ENCODE measurements around the gene GID8. TPM values are rescaled to one million over a fixed set of nuclear protein-coding genes. Genes with fewer than 3 reads are reported as not detected.

GID8 gene
- total RNA-seq (ENCODE audit: low replicate concordance), result 55.8 and 68.7 TPM in 2 replicates
- long read RNA-seq, full-length matches to known transcripts, result 256 of 324 reads
- long read RNA-seq, partial matches to known transcripts, result 24 of 324 reads
- long read RNA-seq, other reads (novel, unspliced or antisense), result 44 of 324 reads

DNA sequence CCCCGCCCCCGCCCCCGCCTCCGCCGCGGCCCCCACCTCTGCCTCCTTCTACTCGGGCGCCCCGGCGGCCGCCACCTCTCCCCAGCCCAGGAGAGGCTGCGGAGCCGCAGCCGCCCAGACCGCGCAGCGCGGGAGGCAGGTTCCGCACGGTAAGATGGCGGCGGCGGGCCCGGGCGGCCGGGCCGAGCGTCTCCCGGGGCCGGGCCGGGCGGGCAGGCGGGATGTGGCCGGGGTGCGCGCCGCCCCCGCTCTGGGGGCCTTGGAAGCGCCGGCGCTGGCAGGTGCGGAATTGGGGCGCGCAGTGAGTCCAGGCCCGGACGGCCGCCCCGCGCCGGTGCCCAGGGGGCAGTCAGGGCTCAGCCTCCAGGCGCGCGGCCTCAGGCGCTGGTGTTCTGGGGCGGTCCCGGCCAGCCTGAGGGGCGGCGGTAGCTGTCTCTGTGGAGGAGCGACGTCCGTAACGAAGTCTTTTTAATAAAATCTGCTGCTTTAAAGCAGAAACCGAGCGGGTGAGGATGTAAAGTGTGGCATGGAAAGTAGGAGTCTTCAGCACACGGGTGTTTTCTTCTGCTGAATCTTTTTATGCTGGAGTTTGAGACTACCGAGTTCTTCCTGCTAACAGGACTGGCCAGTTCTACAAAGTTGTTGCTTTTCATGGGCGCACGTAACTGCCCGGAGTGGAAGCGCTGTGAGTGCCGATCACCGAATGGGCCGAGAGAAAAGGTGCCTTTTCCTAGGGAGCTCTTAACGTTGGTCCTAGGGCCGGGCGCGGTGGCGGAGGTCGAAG, at the start of gene GID8:
GID8 (plus strand) TSS at position 43 of the 784 bp plus-strand sequence. CDS start 3,356 bp downstream, outside the sequence.
- no peak for DNase-seq (ENCODE audit: extremely low spot score, unreplicated experiment)
- H3K27ac Mint-ChIP-seq, result peak within 1 kb of the TSS; percentile 97
- peaks cover 19% of the 10 kb centered on the region for H3K4me1 Mint-ChIP-seq (ENCODE audit: unreplicated experiment)
- peaks cover 16% of the 10 kb centered on the region for H3K36me3 Mint-ChIP-seq
- H3K4me3 Mint-ChIP-seq, result peak within 1 kb of the TSS; percentile 97
- H3K9me3 Mint-ChIP-seq, result no peaks in the 10 kb centered on the region
- TF ChIP-seq, protein P1, sequence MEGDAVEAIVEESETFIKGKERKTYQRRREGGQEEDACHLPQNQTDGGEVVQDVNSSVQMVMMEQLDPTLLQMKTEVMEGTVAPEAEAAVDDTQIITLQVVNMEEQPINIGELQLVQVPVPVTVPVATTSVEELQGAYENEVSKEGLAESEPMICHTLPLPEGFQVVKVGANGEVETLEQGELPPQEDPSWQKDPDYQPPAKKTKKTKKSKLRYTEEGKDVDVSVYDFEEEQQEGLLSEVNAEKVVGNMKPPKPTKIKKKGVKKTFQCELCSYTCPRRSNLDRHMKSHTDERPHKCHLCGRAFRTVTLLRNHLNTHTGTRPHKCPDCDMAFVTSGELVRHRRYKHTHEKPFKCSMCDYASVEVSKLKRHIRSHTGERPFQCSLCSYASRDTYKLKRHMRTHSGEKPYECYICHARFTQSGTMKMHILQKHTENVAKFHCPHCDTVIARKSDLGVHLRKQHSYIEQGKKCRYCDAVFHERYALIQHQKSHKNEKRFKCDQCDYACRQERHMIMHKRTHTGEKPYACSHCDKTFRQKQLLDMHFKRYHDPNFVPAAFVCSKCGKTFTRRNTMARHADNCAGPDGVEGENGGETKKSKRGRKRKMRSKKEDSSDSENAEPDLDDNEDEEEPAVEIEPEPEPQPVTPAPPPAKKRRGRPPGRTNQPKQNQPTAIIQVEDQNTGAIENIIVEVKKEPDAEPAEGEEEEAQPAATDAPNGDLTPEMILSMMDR (conservative IDR thresholded peaks at IDR 0.05), result no peak
- H3K27me3 Mint-ChIP-seq, result no peaks in the 10 kb centered on the region

DNA sequence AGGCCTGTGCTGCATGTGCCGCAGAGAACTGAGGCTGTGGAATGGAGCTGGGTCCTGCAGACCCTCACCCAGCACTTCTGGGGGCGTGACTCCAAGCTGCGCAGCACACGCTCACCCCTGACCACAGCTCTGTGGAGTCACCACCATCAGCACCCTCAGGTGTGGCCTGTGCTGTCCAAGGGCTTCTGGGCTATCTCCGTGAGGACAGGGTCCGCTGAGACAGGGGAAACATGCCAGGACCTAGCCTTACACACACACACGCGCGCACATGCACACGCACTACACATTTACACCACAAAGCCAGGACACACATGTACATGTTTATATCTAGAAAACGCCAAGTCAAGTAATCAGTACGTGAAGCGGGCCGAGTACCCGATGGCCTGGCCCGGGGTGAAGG, 49.5 kb upstream of the GID8 start:
- peaks cover 13% of the 10 kb centered on the region for H3K36me3 Mint-ChIP-seq

DNA sequence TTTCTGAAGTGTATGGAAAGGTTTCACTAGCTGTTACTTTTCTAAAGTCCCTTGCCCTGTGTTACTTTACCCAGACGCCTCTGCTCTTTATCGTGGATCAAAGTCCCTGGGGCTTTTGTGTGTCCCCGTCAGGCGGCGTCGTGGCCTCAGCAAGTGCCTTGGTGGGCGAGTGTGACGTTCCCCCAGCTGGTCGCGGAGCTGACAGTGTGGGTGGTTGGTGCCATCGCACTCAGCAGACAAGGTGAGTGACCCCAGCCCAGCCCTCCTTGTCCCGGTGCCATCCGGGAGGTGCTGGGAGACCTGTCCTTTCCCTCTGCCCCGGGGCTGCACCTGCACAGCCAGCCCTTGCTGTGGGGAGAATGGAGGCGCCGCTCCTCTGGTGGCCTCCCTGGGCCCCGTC, 49.0 kb upstream of the GID8 start:
- Mint-ChIP-seq H3K27ac (no peak overlapping the region), H3K9me3 (no peaks in the 10 kb centered on the region), H3K4me1 (ENCODE audit: unreplicated experiment) (peaks cover 5% of the 10 kb centered on the region), H3K4me3 (no peak overlapping the region), H3K36me3 (peaks cover 13% of the 10 kb centered on the region), H3K27me3 (no peaks in the 10 kb centered on the region)
- TF ChIP-seq, protein P1 (conservative IDR thresholded peaks at IDR 0.05), result no peak
- no peak for DNase-seq (ENCODE audit: extremely low spot score, unreplicated experiment)

More for the DNA sequence above, 49.5 kb upstream of the GID8 start:
- no peak for DNase-seq (ENCODE audit: extremely low spot score, unreplicated experiment)
- Mint-ChIP-seq H3K27me3 (no peaks in the 10 kb centered on the region), H3K4me1 (ENCODE audit: unreplicated experiment) (peaks cover 5% of the 10 kb centered on the region), H3K4me3 (no peak overlapping the region), H3K27ac (no peak overlapping the region), H3K9me3 (no peaks in the 10 kb centered on the region)
- TF ChIP-seq, protein P1 (conservative IDR thresholded peaks at IDR 0.05), result no peak

DNA sequence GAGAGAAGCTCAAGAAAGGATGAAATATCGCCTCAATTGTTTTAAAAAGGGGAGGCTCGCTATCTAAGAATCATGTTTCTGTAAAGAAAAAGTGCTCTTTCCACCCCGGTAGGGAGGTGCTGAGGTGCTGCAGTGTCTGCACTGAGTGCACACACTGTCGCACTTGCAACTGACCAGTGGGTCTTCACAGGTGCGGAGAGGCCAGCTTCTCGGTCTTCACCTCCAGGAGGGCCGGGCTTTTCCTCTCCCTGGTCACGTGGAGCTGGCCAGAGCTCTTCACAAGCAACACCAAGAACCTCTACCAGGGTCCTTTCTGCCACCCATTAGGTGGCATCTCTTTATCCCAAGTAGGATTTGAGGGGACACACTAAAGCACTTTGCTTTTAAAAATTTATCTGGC, 48.5 kb upstream of the GID8 start:
- Mint-ChIP-seq H3K9me3 (no peaks in the 10 kb centered on the region), H3K27me3 (no peaks in the 10 kb centered on the region), H3K36me3 (peaks cover 13% of the 10 kb centered on the region), H3K27ac (no peak overlapping the region), H3K4me1 (ENCODE audit: unreplicated experiment) (peaks cover 5% of the 10 kb centered on the region), H3K4me3 (no peak overlapping the region)
- TF ChIP-seq, protein P1 (conservative IDR thresholded peaks at IDR 0.05), result no peak
- DNase-seq (ENCODE audit: extremely low spot score, unreplicated experiment), result no peak

DNA sequence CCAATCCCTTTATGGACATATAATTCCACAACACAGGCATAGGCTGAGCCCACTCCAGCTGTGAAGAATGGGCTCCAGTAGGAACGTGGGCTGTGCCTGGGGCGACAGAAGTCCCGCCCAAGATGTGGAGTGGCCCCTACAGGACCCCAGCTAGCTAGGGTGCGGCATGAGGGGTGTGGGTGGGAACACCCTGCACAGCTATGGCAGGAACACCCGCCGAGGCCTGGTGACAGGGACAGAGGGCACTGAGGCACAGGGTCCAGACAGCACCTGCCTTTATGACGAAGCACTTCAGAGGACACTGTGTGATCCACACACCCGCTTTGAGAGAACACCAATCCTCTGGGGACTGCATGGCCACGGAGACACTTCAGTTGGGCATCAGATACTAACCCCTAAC, 48.1 kb upstream of the GID8 start:
- no peak overlapping the region for H3K4me3 Mint-ChIP-seq
- no peak for DNase-seq (ENCODE audit: extremely low spot score, unreplicated experiment)
- no peaks in the 10 kb centered on the region for H3K9me3 Mint-ChIP-seq
- TF ChIP-seq, protein P1 (conservative IDR thresholded peaks at IDR 0.05), result no peak
- peaks cover 5% of the 10 kb centered on the region for H3K4me1 Mint-ChIP-seq (ENCODE audit: unreplicated experiment)
- no peak overlapping the region for H3K27ac Mint-ChIP-seq
- H3K27me3 Mint-ChIP-seq, result no peaks in the 10 kb centered on the region
- peaks cover 13% of the 10 kb centered on the region for H3K36me3 Mint-ChIP-seq
